IMR-90 (cell line): ENCODE results near the gene SLC38A1. TPM values are rescaled to one million over a fixed set of nuclear protein-coding genes. Genes with fewer than 3 reads are reported as not detected.

Experiments used
- ATAC-seq: fragments of 200-7000 bp; cut with Tn5 transposase; 2 replicates; pipeline ENCODE4 v1.9.1; 2020; ENCODE audit warnings: low read depth, mild to moderate bottlenecking, moderate library complexity
- BruUV-seq: library from RNA; stranded (reverse); fragments of 400-500 nt; replicated peaks from 2 replicates; lab custom pipeline; 2021; lab: Mats Ljungman, UMichigan
- CTCF ChIA-PET: fragments of 300-600 bp; formaldehyde crosslinking; extraction: SDS; loops from one replicate; lab custom pipeline; 2021; ENCODE audit warnings: antibody characterized with exemption; lab: Yijun Ruan, JAX
- POLR2A ChIA-PET: fragments of 300-600 bp; sonication (Branson Sonifier 250); formaldehyde crosslinking; loops from one replicate; lab custom pipeline; 2022; ENCODE audit warnings: antibody characterized with exemption; ENCODE audit not compliant: unreplicated experiment; lab: Charles Lee
- DNase-seq: peaks from one replicate; pipeline ENCODE4 v3.0.0; 2013
- H2AFZ ChIP-seq: replicated peaks from 2 replicates; pipeline ENCODE3; 2013; ENCODE audit warnings: low read length, mild to moderate bottlenecking; ENCODE audit not compliant: poor library complexity
- H2AK5ac ChIP-seq: 2 replicates; pipeline ENCODE4 v1.6.1; 2013; ENCODE audit warnings: low read depth, low read length, inconsistent platforms
- H2AK9ac ChIP-seq: replicated peaks from 2 replicates; pipeline ENCODE3; 2013; ENCODE audit warnings: mild to moderate bottlenecking, low read depth, low read length, moderate library complexity; ENCODE audit not compliant: poor library complexity
- H2BK120ac ChIP-seq: 2 replicates; pipeline ENCODE4 v1.6.1; 2013; ENCODE audit warnings: low read depth, low read length, inconsistent platforms
- H2BK15ac ChIP-seq: 3 replicates; pipeline ENCODE4 v1.6.1; 2013; ENCODE audit warnings: low read depth, low read length, inconsistent platforms
- H2BK20ac ChIP-seq: 2 replicates; pipeline ENCODE4 v1.6.1; 2013; ENCODE audit warnings: low read depth, mild to moderate bottlenecking, inconsistent platforms, low read length, moderate library complexity
- H2BK5ac ChIP-seq: 2 replicates; pipeline ENCODE4 v1.6.1; 2013; ENCODE audit warnings: mild to moderate bottlenecking, low read depth, low read length, inconsistent platforms; ENCODE audit not compliant: poor library complexity, severe bottlenecking
- H3K14ac ChIP-seq: replicated peaks from 2 replicates; pipeline ENCODE4 v1.6.1; 2013; ENCODE audit warnings: low read depth, low read length, inconsistent platforms
- H3K18ac ChIP-seq: 2 replicates; pipeline ENCODE4 v1.6.1; 2013; ENCODE audit warnings: low read depth, low read length, control low read depth
- H3K23ac ChIP-seq: 2 replicates; pipeline ENCODE4 v1.6.1; 2013; ENCODE audit warnings: low read depth, low read length, inconsistent platforms
- H3K27ac ChIP-seq: 2 replicates; pipeline ENCODE4 v1.5.1; 2013; ENCODE audit warnings: mild to moderate bottlenecking, control low read depth, low read length; ENCODE audit not compliant: insufficient read depth
- H3K27me3 ChIP-seq: 2 replicates; pipeline ENCODE4 v1.6.1; 2013; ENCODE audit warnings: low read length; ENCODE audit not compliant: control insufficient read depth, insufficient read depth
- H3K36me3 ChIP-seq: 2 replicates; pipeline ENCODE4 v1.6.1; 2013; ENCODE audit warnings: low read length, mixed read lengths; ENCODE audit not compliant: control insufficient read depth, insufficient read depth
- H3K4ac ChIP-seq: 2 replicates; pipeline ENCODE4 v1.6.1; 2013; ENCODE audit warnings: low read depth, low read length, inconsistent platforms
- H3K4me1 ChIP-seq: 2 replicates; pipeline ENCODE4 v1.6.1; 2013; ENCODE audit warnings: low read length, mixed read lengths; ENCODE audit not compliant: control insufficient read depth, insufficient read depth
- H3K4me2 ChIP-seq: 2 replicates; pipeline ENCODE4 v1.6.1; 2013; ENCODE audit warnings: low read depth, mild to moderate bottlenecking, control low read depth, low read length, moderate library complexity
- H3K4me3 ChIP-seq: 2 replicates; pipeline ENCODE4 v1.5.1; 2013; ENCODE audit warnings: low read depth, mild to moderate bottlenecking, control low read depth, low read length, moderate library complexity; ENCODE audit not compliant: insufficient read depth
- H3K56ac ChIP-seq: 2 replicates; pipeline ENCODE4 v1.6.1; 2013; ENCODE audit warnings: low read length, inconsistent platforms; ENCODE audit not compliant: insufficient read depth; ENCODE audit errors: extremely low read depth
- H3K79me1 ChIP-seq, 2 experiments: 2 replicates each; pipeline ENCODE4 v1.6.1; 2013; ENCODE audit warnings: low read length in 2 of 2, inconsistent platforms in 1 of 2, low read depth in 1 of 2
- H3K9ac ChIP-seq: 2 replicates; pipeline ENCODE4 v1.6.1; 2013; ENCODE audit warnings: low read depth, low read length, control low read depth
- H3K9me1 ChIP-seq: 2 replicates; pipeline ENCODE4 v1.6.1; 2013; ENCODE audit warnings: low read length, inconsistent platforms; ENCODE audit not compliant: insufficient read depth
- H3K9me3 ChIP-seq: 2 replicates; pipeline ENCODE4 v1.6.1; 2013; ENCODE audit warnings: low read length; ENCODE audit not compliant: control insufficient read depth, insufficient read depth
- H4K20me1 ChIP-seq: 2 replicates; pipeline ENCODE4 v1.6.1; 2013; ENCODE audit warnings: low read length, inconsistent platforms; ENCODE audit not compliant: insufficient read depth
- H4K5ac ChIP-seq: 2 replicates; pipeline ENCODE4 v1.6.1; 2013; ENCODE audit warnings: mild to moderate bottlenecking, low read depth, low read length, control low read depth
- H4K8ac ChIP-seq, 2 experiments: 2 replicates each; pipeline ENCODE4 v1.6.1; 2013; ENCODE audit warnings: low read depth in 2 of 2, low read length in 2 of 2, control low read depth in 1 of 2, inconsistent platforms in 1 of 2
- H4K91ac ChIP-seq: 2 replicates; pipeline ENCODE4 v1.6.1; 2013; ENCODE audit warnings: low read depth, low read length, inconsistent platforms; ENCODE audit not compliant: insufficient read depth
- BHLHE40 ChIP-seq: fragments of 150-350 bp; IDR thresholded peaks from 2 replicates; pipeline ENCODE4 v1.6.1; 2016; ENCODE audit warnings: mild to moderate bottlenecking, low read depth, low read length
- CEBPB ChIP-seq: IDR thresholded peaks from 2 replicates; pipeline ENCODE4 v1.6.1; 2012; ENCODE audit warnings: low read depth, low read length, improper control_type of control experiment
- CHD1 ChIP-seq: IDR thresholded peaks from 2 replicates; pipeline ENCODE4 v1.6.1; 2012; ENCODE audit warnings: low read depth, low read length, improper control_type of control experiment
- CTCF ChIP-seq: conservative IDR thresholded peaks from 2 replicates; pipeline ENCODE4 v1.5.1; 2012; ENCODE audit warnings: mild to moderate bottlenecking, low read depth, low read length, improper control_type of control experiment
- ELK1 ChIP-seq: fragments of 150-350 bp; IDR thresholded peaks from 2 replicates; pipeline ENCODE4 v1.6.1; 2016; ENCODE audit warnings: low read depth, mild to moderate bottlenecking, low read length, moderate library complexity, borderline replicate concordance
- FOS ChIP-seq: fragments of 150-350 bp; IDR thresholded peaks from 2 replicates; pipeline ENCODE4 v1.6.1; 2016; ENCODE audit warnings: low read depth, low read length
- MAFK ChIP-seq: IDR thresholded peaks from 2 replicates; pipeline ENCODE4 v1.6.1; 2012; ENCODE audit warnings: low read depth, low read length, improper control_type of control experiment
- MAZ ChIP-seq: IDR thresholded peaks from 2 replicates; pipeline ENCODE4 v1.6.1; 2012; ENCODE audit warnings: low read depth, mild to moderate bottlenecking, low read length, improper control_type of control experiment, moderate library complexity, borderline replicate concordance
- MXI1 ChIP-seq: IDR thresholded peaks from 2 replicates; pipeline ENCODE4 v1.6.1; 2012; ENCODE audit warnings: low read depth, mild to moderate bottlenecking, low read length, moderate library complexity, borderline replicate concordance
- NFE2L2 ChIP-seq: fragments of 150-350 bp; IDR thresholded peaks from 2 replicates; pipeline ENCODE4 v1.6.1; 2016; ENCODE audit warnings: low read depth, mild to moderate bottlenecking, low read length
- POLR2A ChIP-seq: IDR thresholded peaks from 2 replicates; pipeline ENCODE4 v1.6.1; 2012; ENCODE audit warnings: mild to moderate bottlenecking, low read depth, low read length
- RAD21 ChIP-seq: IDR thresholded peaks from 2 replicates; pipeline ENCODE4 v1.6.1; 2012; ENCODE audit warnings: low read length, improper control_type of control experiment
- RCOR1 ChIP-seq: IDR thresholded peaks from 2 replicates; pipeline ENCODE4 v1.6.1; 2012; ENCODE audit warnings: mild to moderate bottlenecking, low read length, improper control_type of control experiment; ENCODE audit not compliant: insufficient replicate concordance
- RFX5 ChIP-seq: IDR thresholded peaks from 2 replicates; pipeline ENCODE4 v1.8.0; 2012; ENCODE audit warnings: low read depth, mild to moderate bottlenecking, low read length, moderate library complexity
- SMC3 ChIP-seq: fragments of 150-350 bp; IDR thresholded peaks from 2 replicates; pipeline ENCODE4 v1.6.1; 2016; ENCODE audit warnings: low read depth, mild to moderate bottlenecking, antibody characterized with exemption, low read length, moderate library complexity
- USF2 ChIP-seq: fragments of 150-350 bp; IDR thresholded peaks from 2 replicates; pipeline ENCODE4 v1.6.1; 2017; ENCODE audit warnings: mild to moderate bottlenecking, antibody characterized with exemption, low read length, low read depth
- WGBS, 2 experiments: methylation state at CpG; one replicate each; pipeline versions ENCODE4 v1.1.5 to v1.1.7; 2013; ENCODE audit warnings: missing lambda C conversion rate in 2 of 2; ENCODE audit not compliant: insufficient read length in 1 of 2; ENCODE audit errors: extremely low coverage in 2 of 2; 5-methylcytosine and 5-hydroxymethylcytosine counted together
- dilution Hi-C: fragments of 300-500 bp; cut with HindIII; formaldehyde crosslinking; loops from one replicate; pipeline ENCODE4 v1.14.3; 2018; ENCODE audit warnings: low sequenced_read_pairs; ENCODE audit not compliant: unreplicated experiment
- in situ Hi-C: fragments of 300-500 bp; cut with MboI; formaldehyde crosslinking; loops from 3 replicates; pipeline ENCODE4 v1.14.3; 2019; ENCODE audit warnings: low sequenced_read_pairs, inconsistent platforms, mixed read lengths
- intact Hi-C: fragments of 100-400 bp; cut with micrococcal nuclease; formaldehyde crosslinking; loops from 2 replicates; pipeline ENCODE4 v1.10.0; 2022
- polyA plus RNA-seq, 3 experiments: library from polyadenylated mRNA; depleted of rRNA; stranded (reverse); fragments of >200 nt; gene quantifications; 2 replicates each; pipeline ENCODE4 v1.2.3, GENCODE V29; 2012; ENCODE audit warnings: low replicate concordance in 1 of 3
- total RNA-seq: library from RNA; depleted of rRNA; stranded (reverse); fragments of >200 nt; gene quantifications from 2 replicates; pipeline ENCODE4 v1.2.3, GENCODE V29; 2012

Gene SLC38A1
- total and polyA plus RNA-seq, 2 of the 4 experiments (the other 2 are of a cell fraction) = 22.8 to 61.5 TPM

GRCh38 chr12:46209170-46209569 lies 59.7 kb downstream of the SLC38A1 start:
- Histone ChIP-seq H3K9ac (no peak overlapping the region), H2AFZ (no peak overlapping the region), H3K4me3 (no peak overlapping the region), H2BK20ac (peak overlapping the region; percentile 65), H3K4me2 (peak overlapping the region; percentile 11; the same call in 1 of the 2 replicates), H2BK15ac (no peak overlapping the region), H3K9me1 (peaks cover 8% of the 10 kb centered on the region), H3K14ac (0 out of 2 replicates have a peak overlapping the region, but pooled peaks have one; percentile 62), H2AK9ac (no peak overlapping the region), H3K4me1 (peaks cover 6% of the 10 kb centered on the region), H4K8ac (peak overlapping the region in 1 of 2 experiments; percentile 35; a peak in 1 of 4 replicates), H2BK5ac (no peak overlapping the region), H3K79me1 (peaks cover 45 to 57% of the 10 kb centered on the region in 2 experiments), H4K91ac (no peak overlapping the region), H3K56ac (no peak overlapping the region), H2AK5ac (0 out of 2 replicates have a peak overlapping the region, but pooled peaks have one; percentile 66), H3K27me3 (no peaks in the 10 kb centered on the region), H3K36me3 (peaks cover 20% of the 10 kb centered on the region), H3K18ac (no peak overlapping the region), H3K9me3 (no peaks in the 10 kb centered on the region), H3K23ac (no peak overlapping the region), H4K20me1 (peaks cover 15% of the 10 kb centered on the region; the same call in 1 of the 2 replicates), H2BK120ac (0 out of 2 replicates have a peak overlapping the region, but pooled peaks have one; percentile 37), H4K5ac (no peak overlapping the region), H3K27ac (peak overlapping the region; percentile 11; the same call in 1 of the 2 replicates), H3K4ac (0 out of 2 replicates have a peak overlapping the region, but pooled peaks have one; percentile 50)
- intact Hi-C loops (loop anchor here (2.0 kb wide), 1 partner anchor 58 kb away; no protein-coding TSS in a partner anchor), in situ Hi-C loops (no loop called here), dilution Hi-C loops (no loop called here)
- WGBS, 2 experiments = no CpG with 5 or more reads among the region's 4 CpGs
- BruUV-seq = no TSS peak
- ATAC-seq (peak; percentile 86), DNase-seq (peak; percentile 51)
- POLR2A ChIA-PET = no interaction called here
- no peak for TF ChIP-seq POLR2A
- TF ChIP-seq NFE2L2 = no peak
- no peak for TF ChIP-seq RFX5
- no peak for TF ChIP-seq RAD21
- no peak for TF ChIP-seq CHD1
- no peak for TF ChIP-seq FOS
- no peak for TF ChIP-seq USF2
- TF ChIP-seq SMC3 = no peak
- TF ChIP-seq MAZ = no peak
- TF ChIP-seq BHLHE40 = no peak
- TF ChIP-seq ELK1 = no peak
- TF ChIP-seq CEBPB = no peak
- TF ChIP-seq MAFK = no peak
- no peak for TF ChIP-seq MXI1
- TF ChIP-seq RCOR1 = no peak
- TF ChIP-seq CTCF = no peak
- CTCF ChIA-PET = interaction anchor here (0.9 to 1.3 kb wide), 2 partner anchors 8 to 53 kb away, joined by 3 to 4 read pairs; no protein-coding TSS in a partner anchor
